Stimulated activated naive CD8-positive, alpha-beta T cell treated with anti-CD3 and anti-CD28 coated beads, Interleukin-15, amount 100 ng/mL, for 72 hours (primary cell): ENCODE data around the gene STPG3.
"Not testable (repeated sequence)": the region's sequence is repeated elsewhere in the genome, so short reads cannot be mapped to it uniquely, and the experiment has no call there.

Source experiments
- ATAC-seq: fragments of 150-1000 bp; cut with Tn5 transposase; 2 replicates; pipeline ENCODE4 v1.10.0; 2021; ENCODE audit warnings: mild to moderate bottlenecking, moderate library complexity
- DNase-seq, 2 donors: peaks; one replicate each; pipeline ENCODE4 v3.0.0; 2021 to 2022
- H3K27ac Mint-ChIP-seq, 2 donors: one replicate each; pipeline ENCODE4 v1.8.0; 2022; ENCODE audit warnings: mild to moderate bottlenecking in 2 of 2, mixed read lengths in 2 of 2, moderate library complexity in 2 of 2
- H3K27me3 Mint-ChIP-seq: one replicate; pipeline ENCODE4 v1.8.0; 2022; ENCODE audit warnings: mixed read lengths
- H3K4me1 Mint-ChIP-seq: one replicate; pipeline ENCODE4 v1.8.0; 2022; ENCODE audit warnings: mild to moderate bottlenecking, mixed read lengths
- H3K4me3 Mint-ChIP-seq, 2 donors: one replicate each; pipeline ENCODE4 v1.8.0; 2022; ENCODE audit warnings: mild to moderate bottlenecking in 2 of 2, mixed read lengths in 2 of 2, moderate library complexity in 1 of 2
- H3K9me3 Mint-ChIP-seq, 2 donors: one replicate each; pipeline ENCODE4 v1.8.0; 2022; ENCODE audit warnings: mixed read lengths in 2 of 2

Gene STPG3

GRCh38 chr9:137262173-137262908, 11.3 kb downstream of the STPG3 start:
- H3K27ac Mint-ChIP-seq = peak overlapping the region in 1 of 2 donors; percentile 34
- DNase-seq, H3K27me3 Mint-ChIP-seq, H3K4me1 Mint-ChIP-seq, H3K4me3 Mint-ChIP-seq, H3K9me3 Mint-ChIP-seq, ATAC-seq: not testable (repeated sequence)

DNA sequence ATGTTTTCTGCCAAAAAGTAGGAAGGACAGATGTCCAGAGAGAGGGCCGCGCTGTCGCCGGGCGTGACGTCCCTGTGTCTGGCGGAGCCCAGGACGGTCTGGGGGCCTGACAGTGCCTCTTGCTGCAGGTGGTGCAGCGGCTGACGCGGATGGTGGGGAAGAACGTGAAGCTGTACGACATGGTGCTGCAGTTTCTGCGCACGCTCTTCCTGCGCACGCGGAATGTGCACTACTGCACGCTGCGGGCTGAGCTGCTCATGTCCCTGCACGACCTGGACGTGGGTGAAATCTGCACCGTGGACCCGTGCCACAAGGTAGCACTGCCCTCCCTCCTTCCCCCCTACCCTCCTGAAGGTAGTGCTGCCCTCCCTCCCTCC, 11.8 kb downstream of the STPG3 start:
- ATAC-seq (no peak), DNase-seq (no peak)
- H3K27ac Mint-ChIP-seq = peak overlapping the region in 1 of 2 donors; percentile 34
- no peaks in the 10 kb centered on the region for H3K9me3 Mint-ChIP-seq
- H3K4me1 Mint-ChIP-seq = peaks cover 10% of the 10 kb centered on the region
- H3K27me3 Mint-ChIP-seq = no peaks in the 10 kb centered on the region
- no peak overlapping the region for H3K4me3 Mint-ChIP-seq

- no peaks in the 10 kb centered on the region for H3K27me3 Mint-ChIP-seq
- DNase-seq = no peak
- H3K27ac Mint-ChIP-seq = peak overlapping the region in 1 of 2 donors; percentile 72
- ATAC-seq = no peak
- H3K9me3 Mint-ChIP-seq = no peaks in the 10 kb centered on the region
- H3K4me3 Mint-ChIP-seq = no peak overlapping the region
- H3K4me1 Mint-ChIP-seq = peaks cover 10% of the 10 kb centered on the region
These were observed 12.4 kb downstream of the STPG3 start for GRCh38 chr9:137263506-137263905.

DNA sequence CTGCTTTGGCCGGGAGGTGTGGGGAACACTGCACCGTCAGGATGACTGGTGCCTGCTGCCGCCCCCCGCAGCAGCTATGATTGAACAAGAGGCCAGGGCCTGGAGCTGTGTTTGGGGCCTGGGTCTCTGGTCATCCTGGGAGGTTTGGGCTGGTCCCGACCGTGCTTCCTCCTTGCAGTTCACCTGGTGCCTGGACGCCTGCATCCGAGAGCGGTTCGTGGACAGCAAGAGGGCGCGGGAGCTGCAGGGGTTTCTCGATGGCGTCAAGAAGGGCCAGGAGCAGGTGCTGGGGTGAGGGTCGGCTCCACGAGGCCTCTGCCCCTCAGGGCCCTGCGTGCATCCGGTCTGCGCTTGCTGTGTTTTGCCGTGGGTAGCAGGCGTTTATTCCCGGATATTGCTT, 13.0 kb downstream of the STPG3 start:
- no peaks in the 10 kb centered on the region for H3K27me3 Mint-ChIP-seq
- H3K4me1 Mint-ChIP-seq = peaks cover 10% of the 10 kb centered on the region
- DNase-seq (no peak), ATAC-seq (no peak)
- H3K9me3 Mint-ChIP-seq = no peaks in the 10 kb centered on the region
- no peak overlapping the region for H3K4me3 Mint-ChIP-seq
- no peak overlapping the region for H3K27ac Mint-ChIP-seq

DNA sequence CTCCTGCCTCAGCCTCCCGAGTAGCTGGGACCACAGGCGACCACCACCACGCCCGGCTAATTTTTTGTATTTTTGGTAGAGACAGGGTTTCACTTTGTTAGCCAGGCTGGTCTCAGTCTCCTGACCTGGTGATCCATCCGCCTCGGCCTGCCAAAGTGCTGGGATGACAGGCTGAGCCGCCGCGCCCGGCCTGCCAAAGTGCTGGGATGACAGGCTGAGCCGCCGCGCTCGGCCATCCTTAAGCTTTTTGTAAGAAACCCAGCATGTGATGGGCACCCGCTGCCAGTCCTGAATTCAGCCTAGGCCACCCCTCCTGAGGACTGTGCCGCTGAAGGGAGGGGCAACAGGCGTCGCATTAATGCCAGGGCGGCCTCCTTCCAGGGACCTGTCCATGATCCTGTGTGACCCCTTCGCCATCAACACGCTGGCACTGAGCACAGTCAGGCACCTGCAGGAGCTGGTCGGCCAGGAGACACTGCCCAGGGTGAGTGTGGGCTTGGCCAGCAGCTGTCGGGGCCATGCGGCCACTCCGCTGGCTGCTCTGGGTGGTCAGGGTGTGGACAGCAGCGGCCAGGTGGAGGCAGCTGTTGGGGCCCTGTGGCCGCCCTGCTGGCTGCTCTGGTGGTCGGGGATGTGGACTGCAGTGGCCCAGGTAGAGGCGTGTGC, 14.5 kb downstream of the STPG3 start:
- peaks cover 18% of the 10 kb centered on the region for H3K4me1 Mint-ChIP-seq
- H3K27me3 Mint-ChIP-seq = no peaks in the 10 kb centered on the region
- no peak overlapping the region for H3K4me3 Mint-ChIP-seq
- no peak for ATAC-seq
- no peak for DNase-seq
- peak overlapping the region in 1 of 2 donors; percentile 10 for H3K27ac Mint-ChIP-seq
- H3K9me3 Mint-ChIP-seq = no peaks in the 10 kb centered on the region

DNA sequence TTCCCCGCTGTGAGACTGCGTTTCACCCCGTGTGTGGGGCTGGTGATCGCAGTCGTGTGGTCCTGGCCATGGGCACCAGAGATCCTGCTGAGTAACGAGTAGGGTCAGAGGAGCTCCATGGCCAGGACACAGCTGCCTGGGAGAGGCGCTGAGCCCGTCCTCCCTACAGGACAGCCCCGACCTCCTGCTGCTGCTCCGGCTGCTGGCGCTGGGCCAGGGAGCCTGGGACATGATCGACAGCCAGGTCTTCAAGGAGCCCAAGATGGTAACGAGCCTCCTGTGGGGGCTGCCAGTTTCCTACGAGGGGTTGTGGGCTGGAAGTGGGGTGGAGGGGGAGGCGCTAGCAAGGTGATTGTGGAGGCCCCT, 15.1 kb downstream of the STPG3 start:
- Mint-ChIP-seq H3K27ac (no peak overlapping the region), H3K27me3 (no peaks in the 10 kb centered on the region), H3K4me3 (no peak overlapping the region), H3K4me1 (peaks cover 22% of the 10 kb centered on the region), H3K9me3 (no peaks in the 10 kb centered on the region)
- ATAC-seq (no peak), DNase-seq (no peak)

GRCh38 chr9:137266585-137267453, 15.7 kb downstream of the STPG3 start:
- DNase-seq (no peak), ATAC-seq (peak; percentile 46)
- Mint-ChIP-seq H3K27me3 (no peaks in the 10 kb centered on the region), H3K4me3 (no peak overlapping the region), H3K9me3 (no peaks in the 10 kb centered on the region), H3K27ac (peak overlapping the region in 1 of 2 donors; percentile 51), H3K4me1 (peaks cover 25% of the 10 kb centered on the region)

- Mint-ChIP-seq H3K27me3 (no peaks in the 10 kb centered on the region), H3K9me3 (no peaks in the 10 kb centered on the region), H3K4me1 (peaks cover 25% of the 10 kb centered on the region), H3K27ac (peak overlapping the region in 1 of 2 donors; percentile 83), H3K4me3 (no peak overlapping the region)
- DNase-seq = no peak
- no peak for ATAC-seq
These were observed 16.9 kb downstream of the STPG3 start for GRCh38 chr9:137267933-137268355.

- Mint-ChIP-seq H3K27ac (no peak overlapping the region), H3K4me1 (peaks cover 25% of the 10 kb centered on the region), H3K4me3 (no peak overlapping the region), H3K9me3 (no peaks in the 10 kb centered on the region), H3K27me3 (no peaks in the 10 kb centered on the region)
- DNase-seq (no peak), ATAC-seq (no peak)
These were observed 17.6 kb downstream of the STPG3 start for GRCh38 chr9:137268538-137269201.

- Mint-ChIP-seq H3K27ac (no peak overlapping the region), H3K9me3 (no peaks in the 10 kb centered on the region), H3K4me1 (peaks cover 27% of the 10 kb centered on the region), H3K4me3 (no peak overlapping the region), H3K27me3 (no peaks in the 10 kb centered on the region)
- no peak for DNase-seq
- no peak for ATAC-seq
These were observed 18.2 kb downstream of the STPG3 start for GRCh38 chr9:137269231-137269772.

DNA sequence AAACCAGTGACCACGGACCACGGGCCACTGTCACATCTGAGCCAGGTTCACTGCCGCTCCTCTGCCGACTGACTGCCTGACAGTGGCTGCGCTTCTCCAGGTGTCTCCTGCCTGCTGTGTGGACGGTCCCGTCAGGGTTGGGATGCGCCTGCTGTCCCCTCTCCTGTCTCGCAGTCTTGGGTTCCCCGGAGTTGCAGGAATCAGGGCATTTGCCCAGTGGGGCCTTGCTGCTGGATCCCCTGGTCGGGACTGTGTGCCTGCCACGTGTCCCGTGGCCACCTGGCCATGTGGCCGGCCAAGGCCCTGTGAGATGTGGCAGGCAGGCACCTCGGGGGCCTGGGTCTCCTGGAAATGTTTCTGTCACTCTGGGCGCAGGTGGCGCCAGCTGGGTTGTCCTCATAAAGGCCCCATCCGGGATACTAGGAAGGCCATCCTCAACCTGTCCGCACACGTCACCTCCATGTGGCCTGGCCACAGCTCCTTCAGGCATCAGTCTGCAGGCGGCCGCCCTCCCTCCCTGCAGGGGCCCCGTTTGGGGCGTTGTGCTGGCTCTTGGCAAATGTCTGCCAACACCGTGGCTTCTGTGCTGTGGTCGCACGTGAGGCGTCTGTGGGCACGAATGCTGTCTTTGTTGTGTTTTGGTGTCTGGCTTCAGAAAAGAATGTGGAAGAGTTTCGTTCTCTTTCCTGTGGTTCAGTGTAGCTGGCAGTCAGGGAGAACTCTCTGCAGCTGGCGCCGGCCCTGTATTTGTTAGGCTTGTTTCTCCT, 20.0 kb downstream of the STPG3 start:
- no peaks in the 10 kb centered on the region for H3K9me3 Mint-ChIP-seq
- H3K27me3 Mint-ChIP-seq = peaks cover 12% of the 10 kb centered on the region
- DNase-seq (peak in 1 of 2 donors; percentile 44), ATAC-seq (peak; percentile 60)
- H3K4me3 Mint-ChIP-seq = no peak overlapping the region
- peaks cover 43% of the 10 kb centered on the region for H3K4me1 Mint-ChIP-seq
- H3K27ac Mint-ChIP-seq = peak overlapping the region in 1 of 2 donors; percentile 74

GRCh38 chr9:137271696-137272076, 20.6 kb downstream of the STPG3 start:
- no peak overlapping the region for H3K27ac Mint-ChIP-seq
- H3K4me3 Mint-ChIP-seq = no peak overlapping the region
- DNase-seq = no peak
- no peaks in the 10 kb centered on the region for H3K9me3 Mint-ChIP-seq
- peaks cover 47% of the 10 kb centered on the region for H3K4me1 Mint-ChIP-seq
- ATAC-seq = no peak
- peaks cover 15% of the 10 kb centered on the region for H3K27me3 Mint-ChIP-seq

DNA sequence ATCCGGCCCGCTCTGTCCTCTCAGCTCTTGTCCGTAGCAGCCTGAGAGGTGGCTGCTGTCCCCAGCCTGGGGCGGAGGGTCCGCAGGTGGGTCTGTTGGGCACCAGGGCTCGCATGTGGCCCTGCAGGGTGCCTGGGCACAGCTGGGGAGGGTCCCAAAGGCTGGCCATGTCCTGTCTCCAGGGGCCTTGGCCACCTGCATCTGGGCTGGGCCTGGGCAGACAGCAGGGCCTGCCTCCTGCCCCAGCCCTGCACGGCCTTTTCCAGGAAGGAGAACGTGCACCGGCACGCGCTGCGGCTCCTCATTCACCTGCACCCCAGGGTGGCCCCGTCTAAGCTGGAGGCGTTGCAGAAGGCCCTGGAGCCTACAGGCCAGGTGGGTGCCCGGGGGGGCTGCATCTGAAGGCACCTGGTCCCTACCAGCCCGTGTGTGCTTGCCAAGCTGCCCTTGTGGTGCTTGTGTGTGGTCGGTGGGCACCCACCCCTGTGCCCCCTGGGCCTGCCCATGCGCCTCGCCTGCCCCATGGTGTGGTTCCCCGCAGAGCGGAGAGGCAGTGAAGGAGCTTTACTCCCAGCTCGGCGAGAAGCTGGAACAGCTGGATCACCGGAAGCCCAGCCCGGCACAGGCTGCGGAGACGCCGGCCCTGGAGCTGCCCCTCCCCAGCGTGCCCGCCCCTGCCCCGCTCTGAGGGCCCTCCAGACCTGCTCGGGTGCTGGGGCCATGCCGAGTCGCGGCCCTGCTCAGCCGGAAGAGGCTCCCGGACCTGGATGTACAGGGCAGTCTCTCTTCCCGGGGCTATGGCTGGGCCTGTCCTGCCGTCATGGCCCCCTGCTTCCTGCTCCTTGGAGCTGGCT, 21.4 kb downstream of the STPG3 start:
- no peak overlapping the region for H3K4me3 Mint-ChIP-seq
- H3K27ac Mint-ChIP-seq = no peak overlapping the region
- H3K9me3 Mint-ChIP-seq = no peaks in the 10 kb centered on the region
- ATAC-seq (no peak), DNase-seq (no peak)
- H3K27me3 Mint-ChIP-seq = peaks cover 21% of the 10 kb centered on the region
- peaks cover 53% of the 10 kb centered on the region for H3K4me1 Mint-ChIP-seq

DNA sequence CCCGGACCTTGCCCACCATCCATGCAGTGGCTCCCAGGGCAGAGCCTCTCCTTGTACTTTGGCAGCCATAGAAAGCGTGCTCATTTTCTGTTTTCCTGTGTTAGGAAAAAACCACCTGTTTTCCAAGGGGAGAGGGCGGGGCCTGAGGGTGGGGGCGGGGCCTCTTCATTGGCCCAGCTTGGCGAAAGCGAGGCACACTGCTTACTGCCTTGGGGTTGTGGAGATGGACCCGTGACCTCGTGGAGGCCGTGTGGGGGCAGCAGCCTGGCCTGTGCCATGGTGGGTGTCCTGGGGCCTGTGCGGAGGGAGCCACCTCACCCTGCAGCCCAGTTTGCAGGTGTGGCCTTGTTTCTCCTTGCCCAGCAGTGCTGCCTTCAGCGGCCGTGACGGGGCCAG, 22.0 kb downstream of the STPG3 start:
- DNase-seq (no peak), ATAC-seq (no peak)
- H3K4me3 Mint-ChIP-seq = no peak overlapping the region
- H3K4me1 Mint-ChIP-seq = peaks cover 55% of the 10 kb centered on the region
- peaks cover 21% of the 10 kb centered on the region for H3K27me3 Mint-ChIP-seq
- no peak overlapping the region for H3K27ac Mint-ChIP-seq
- no peaks in the 10 kb centered on the region for H3K9me3 Mint-ChIP-seq
